GM21576 (cell line): ENCODE data around the gene YEATS2.
"Not testable (repeated sequence)": the region's sequence is repeated elsewhere in the genome, so short reads cannot be mapped to it uniquely, and the experiment has no call there.

Experiments
- ATAC-seq: cut with Tn5 transposase; IDR thresholded peaks from one replicate; pipeline ENCODE4 v1.9.1; 2021; ENCODE audit warnings: mild to moderate bottlenecking, moderate library complexity; ENCODE audit not compliant: unreplicated experiment

YEATS2 gene

DNA sequence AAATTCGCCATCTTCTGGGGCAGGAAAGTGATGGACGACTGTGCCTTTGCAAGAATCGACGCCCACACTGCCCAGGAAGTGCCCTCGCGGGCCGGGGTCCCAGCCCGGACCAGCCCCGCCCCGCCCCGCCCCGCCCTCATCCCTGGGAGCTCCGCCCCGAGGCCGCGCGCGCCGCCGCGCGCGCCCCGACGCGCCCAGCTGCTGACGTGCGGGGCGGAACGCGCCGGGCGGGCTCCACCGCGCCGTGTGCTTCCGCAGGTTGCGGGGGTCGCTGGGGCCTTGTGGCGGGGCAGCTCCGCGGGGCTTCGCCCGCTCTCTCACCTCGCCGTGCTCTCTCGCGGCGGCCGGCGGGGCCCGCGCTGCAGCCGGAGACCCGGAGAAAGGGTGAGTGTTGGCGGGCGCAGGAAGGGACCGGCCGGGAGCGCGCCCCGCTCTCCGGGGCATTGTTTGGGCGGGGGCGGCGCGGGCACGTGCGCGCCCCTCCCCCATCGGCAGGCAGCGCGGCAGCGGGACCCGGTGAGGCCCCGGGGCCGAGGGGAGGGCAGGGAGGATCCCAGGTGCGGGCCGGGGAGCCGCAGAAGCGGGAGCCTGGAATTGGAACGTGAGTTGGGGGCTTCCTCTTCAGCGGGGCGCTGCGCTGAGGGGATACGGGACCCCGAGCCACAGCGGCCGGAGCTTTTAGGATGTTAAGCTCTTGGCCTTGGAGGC is at the start of gene YEATS2:
Gene YEATS2, plus strand, starts transcription at position 188 of the 708 bp plus-strand sequence. CDS start 17,366 bp downstream, outside the sequence.
- peak; percentile 67 for ATAC-seq

GRCh38 chr3:183650554-183650953 is 47.0 kb upstream of the YEATS2 start:
- no peak for ATAC-seq

DNA sequence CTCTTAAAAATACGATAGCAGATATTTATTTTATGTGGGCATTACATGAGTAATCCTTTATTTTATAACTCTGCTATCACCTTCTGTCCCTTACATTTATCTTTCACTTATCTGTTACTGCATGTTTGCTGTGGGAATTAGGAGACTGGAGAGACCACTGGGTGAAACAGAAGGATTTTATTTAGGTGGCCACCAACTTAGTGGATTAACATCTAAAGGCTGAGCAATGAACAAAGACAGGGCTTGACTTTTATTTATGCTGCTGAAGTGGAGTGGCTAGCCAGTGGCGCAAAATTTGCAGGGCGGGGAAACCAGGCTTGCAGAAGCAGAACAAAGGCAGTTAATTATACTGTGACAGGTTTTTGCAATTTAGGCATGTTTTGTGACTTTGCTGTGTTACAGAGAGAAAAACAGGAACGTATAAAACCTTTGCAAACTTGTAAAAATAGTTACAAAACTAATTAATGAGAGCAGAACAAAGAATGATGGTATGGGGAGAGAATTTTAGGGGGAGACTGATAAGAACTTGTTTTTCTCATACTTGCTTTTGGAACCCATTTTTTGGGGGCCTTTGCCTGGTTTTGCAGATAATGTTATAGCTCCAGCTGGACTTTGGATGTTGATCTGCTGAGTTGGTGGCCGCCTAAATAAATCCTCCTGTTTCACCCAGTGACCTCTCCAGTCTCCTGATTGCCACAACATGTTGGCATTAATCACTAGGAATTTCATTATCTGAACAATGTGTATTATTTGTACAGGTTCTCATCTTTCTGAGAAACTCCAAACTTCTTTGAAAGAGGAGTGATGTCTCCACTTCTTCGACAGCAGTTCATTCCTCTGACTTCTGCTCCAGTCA is 44.2 kb upstream of the YEATS2 start:
- no peak for ATAC-seq

- ATAC-seq: no peak
Measured at GRCh38 chr3:183654727-183655126, 42.9 kb upstream of the YEATS2 start.

- no peak for ATAC-seq
Measured at GRCh38 chr3:183662099-183662498, 35.5 kb upstream of the YEATS2 start.

GRCh38 chr3:183664913-183665381 is 32.6 kb upstream of the YEATS2 start:
- ATAC-seq: no peak

DNA sequence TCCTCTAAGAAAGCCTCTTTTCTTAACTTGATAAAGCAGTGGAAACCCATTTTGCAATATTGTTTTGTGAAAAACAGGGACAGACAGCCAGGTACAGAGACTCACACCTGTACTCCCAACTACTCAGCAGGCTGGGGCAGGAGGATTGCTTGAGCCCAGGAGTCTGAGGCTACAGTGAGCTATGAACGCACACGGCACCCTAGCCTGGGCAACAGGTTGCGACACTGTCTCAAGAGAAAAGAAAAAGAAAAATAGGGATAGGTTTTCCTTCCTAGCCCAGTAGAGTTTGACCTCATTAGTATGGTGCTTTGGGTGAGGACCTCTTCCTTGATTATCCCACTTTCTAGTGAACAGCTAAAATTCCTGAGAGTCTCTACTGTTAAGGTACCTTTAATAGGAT is 17.5 kb upstream of the YEATS2 start:
- ATAC-seq: no peak

DNA sequence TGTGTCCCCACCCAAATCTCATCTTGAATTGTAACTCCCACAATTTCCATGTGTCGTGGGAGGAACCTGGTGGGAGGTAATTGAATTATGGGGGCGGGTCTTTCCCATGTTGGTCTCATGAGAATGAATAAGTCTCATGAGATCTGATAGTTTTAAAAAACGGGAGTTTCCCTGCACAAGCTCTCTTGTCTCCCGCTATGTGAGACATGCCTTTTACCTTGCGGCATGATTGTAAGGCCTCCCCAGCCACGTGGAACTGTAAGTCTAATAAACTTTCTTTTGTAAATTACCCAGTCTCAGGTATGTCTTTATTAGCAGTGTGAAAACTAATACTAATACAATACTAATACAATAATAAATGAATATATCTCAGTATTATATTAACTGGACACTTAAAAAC is 9.9 kb upstream of the YEATS2 start:
- ATAC-seq: no peak

GRCh38 chr3:183688874-183689273 is 8.7 kb upstream of the YEATS2 start:
- ATAC-seq: no peak

DNA sequence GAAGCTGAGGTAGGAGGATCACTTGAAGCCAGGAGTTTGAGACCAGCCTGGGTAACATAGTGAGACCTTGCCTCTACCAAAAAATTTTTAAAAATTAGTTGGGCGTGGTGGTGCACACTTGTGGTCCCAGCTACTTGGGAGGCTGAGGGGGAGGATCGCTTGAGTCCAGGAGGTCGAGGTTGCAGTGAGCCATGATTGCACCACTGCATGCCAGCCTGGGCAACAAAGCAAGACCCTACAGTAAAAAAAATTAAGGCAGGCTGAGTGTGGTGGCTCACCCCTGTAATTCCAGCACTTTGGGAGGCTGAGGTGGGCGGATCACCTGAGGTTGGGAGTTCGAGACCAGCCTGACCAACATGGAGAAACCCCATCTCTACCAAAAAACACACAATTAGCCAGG is 8.0 kb upstream of the YEATS2 start:
- ATAC-seq: not testable (repeated sequence)

DNA sequence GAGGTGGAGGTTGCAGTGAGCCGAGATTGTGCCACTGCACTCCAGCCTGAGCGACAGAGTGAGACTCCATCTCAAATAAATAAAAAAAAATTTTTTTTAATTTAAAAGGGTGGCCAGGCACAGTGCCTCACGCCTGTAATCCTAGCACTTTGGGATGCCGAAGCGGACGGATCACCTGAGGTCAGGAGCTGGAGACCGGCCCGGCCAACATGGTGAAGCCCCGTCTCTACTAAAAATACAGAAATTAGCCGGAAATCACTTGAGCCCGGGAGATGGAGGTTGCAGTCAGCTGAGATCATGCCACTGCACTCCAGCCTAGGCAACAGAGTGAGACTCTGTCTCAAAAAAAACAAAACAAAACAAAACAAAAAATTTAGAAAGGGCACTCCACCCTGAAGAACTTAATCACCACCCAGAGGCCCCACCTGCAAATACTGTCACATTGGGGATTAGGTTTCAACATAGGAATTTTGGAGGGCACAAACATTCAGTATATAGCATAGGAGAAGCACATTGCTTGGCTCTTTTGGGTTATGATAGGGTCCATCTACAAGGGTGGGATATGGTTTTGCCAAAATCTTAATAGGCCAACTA is 7.1 kb upstream of the YEATS2 start:
- no peak for ATAC-seq

GRCh38 chr3:183692436-183692835 is 5.2 kb upstream of the YEATS2 start:
- ATAC-seq: no peak

DNA sequence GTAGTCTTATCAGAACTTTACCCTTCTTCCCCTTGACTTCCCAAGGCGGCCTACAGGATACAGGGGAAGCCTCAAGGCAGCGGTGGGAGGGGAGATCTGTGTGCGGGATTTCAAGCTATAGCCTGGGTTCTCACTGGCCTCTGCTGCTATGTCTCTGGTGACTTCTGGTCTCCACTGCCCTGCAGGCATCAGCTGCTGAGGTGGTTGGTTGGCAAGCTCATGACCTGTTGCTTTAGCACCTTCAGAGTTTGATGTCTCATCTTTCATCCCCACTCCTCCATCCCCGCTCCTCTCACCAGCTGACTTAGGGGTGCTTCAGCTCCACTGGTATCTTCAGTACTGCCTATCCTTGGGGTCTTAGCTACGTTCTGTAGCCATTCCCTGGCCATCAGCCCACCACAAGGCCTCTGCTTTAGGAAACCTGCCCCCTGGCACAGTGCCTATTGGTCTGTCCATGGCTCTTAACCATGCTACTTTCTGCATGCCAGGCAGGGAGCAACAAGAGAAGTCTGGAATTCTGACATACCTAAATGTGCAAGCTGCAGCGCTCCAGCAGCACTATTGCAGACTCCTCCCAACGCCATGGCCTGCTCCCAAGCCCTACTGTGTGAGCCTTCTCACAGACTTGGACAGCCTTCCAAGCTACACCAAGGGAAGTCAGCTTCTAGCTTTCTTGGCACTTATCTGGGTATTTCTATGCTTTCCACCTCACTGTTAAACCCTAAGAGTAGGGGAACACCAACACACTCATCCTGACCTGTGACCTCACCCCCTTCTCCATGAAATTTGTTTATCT is 1.8 kb upstream of the YEATS2 start:
- no peak for ATAC-seq

- no peak for ATAC-seq
Measured at GRCh38 chr3:183697123-183697609, 431 bp upstream of the YEATS2 start.

GRCh38 chr3:183698318-183698751 is 738 bp downstream of the YEATS2 start:
- ATAC-seq: peak; percentile 15

DNA sequence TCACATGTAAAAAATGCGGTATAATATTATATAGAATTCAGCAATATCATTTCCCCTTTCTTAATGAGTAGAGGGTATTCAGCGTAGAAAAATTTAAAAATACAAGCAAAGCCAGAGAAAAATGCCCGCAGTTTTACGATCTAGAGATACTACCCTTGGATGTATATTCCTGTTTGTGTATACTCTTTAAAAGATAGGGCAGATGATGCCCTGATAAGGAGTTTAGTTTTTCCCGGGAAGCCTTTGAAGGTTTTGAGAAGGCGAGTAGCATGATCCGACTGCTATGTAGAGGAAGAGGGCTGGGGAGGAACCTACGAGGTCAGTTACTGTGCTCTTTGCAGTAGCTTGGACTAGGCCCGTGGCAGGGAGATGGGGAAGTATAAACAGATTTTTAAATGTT is 1.2 kb downstream of the YEATS2 start:
- ATAC-seq: no peak

DNA sequence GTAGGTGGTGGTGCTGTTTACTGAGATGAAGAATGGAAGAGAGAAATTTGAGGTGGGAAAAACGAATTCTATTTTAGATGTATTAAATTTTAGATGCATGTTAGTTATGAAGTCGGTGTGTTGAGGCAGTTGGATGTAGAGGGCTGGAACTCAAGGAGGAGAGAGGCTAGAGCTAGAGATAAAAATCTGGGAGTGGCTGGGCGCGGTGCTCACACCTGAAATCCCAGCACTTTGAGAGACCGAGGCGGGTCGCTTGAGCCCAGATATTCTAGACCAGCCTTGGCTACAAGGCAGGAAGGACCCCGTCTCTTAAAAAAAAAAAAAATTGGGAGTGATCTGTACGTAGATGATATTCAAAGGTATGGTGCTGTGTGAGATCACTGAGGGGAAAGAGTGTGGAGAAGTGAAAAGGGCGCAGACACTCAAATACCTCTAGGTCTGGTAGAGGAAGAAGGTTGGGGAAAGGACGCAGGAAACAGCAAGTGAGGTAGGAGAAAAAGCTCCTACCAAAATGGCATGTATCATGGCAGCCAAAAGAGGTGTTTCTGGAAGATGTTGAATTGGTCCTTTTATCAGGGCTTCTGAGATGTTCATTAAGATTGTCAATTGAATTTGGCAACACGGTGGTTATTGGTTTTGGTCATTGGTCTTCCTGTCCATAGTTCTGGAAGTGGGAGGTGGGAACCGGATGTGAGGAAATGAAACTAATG is 1.8 kb downstream of the YEATS2 start:
- no peak for ATAC-seq

DNA sequence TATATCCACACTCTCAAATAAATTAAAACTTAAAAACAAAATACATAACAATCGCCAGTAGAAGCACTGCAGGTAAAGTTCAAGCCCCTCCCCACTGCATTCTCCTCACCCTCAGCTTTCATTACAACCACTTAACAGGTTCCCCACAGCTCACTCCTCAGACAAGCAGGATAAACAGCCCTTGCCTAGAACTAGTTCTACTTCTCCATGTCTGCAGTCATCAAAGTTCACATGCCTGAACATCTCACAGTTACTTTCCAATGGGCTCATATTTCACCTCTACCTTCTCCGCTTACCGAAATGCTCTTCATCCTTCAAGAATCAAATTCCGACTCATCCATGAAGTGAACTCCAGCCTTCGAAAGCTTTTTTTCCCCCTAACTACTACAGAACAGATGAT is 4.1 kb downstream of the YEATS2 start:
- ATAC-seq: no peak

GRCh38 chr3:183703892-183704291 is 6.3 kb downstream of the YEATS2 start:
- not testable (repeated sequence) for ATAC-seq

DNA sequence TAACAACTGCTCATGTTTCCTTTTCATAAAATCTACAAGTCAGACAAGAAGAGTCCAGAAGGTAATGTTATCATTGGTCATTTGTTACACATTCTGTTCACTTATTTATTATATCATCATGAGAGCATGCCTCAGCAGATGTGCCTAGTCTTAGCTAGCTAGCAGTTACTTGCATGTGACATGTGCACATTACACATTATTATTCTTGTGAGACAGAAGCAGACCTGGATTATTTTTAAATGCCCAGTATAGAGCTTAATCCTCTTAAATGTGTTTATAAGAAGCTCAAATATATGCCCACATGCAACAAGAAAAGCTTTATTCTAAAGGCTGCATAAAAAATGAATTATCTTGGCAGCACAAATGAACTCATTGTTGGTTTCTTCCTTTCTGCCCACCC is 12.6 kb downstream of the YEATS2 start:
- ATAC-seq: no peak
